GM12872 (cell line): ENCODE results near the gene KLHL29.

Experiments
- CTCF ChIP-seq: IDR thresholded peaks from 3 replicates; pipeline ENCODE4 v1.5.1; 2011; ENCODE audit warnings: low read depth, mild to moderate bottlenecking, low read length, moderate library complexity; ENCODE audit not compliant: insufficient read depth

KLHL29 gene

GRCh38 chr2:23380562-23381065, 4.4 kb upstream of the KLHL29 start:
- TF ChIP-seq CTCF: no peak

- no peak for TF ChIP-seq CTCF
Measured at GRCh38 chr2:23381084-23381483, 3.9 kb upstream of the KLHL29 start.

GRCh38 chr2:23381485-23381884, 3.5 kb upstream of the KLHL29 start:
- TF ChIP-seq CTCF: no peak

- TF ChIP-seq CTCF: no peak
Measured at GRCh38 chr2:23383100-23383499, 1.9 kb upstream of the KLHL29 start.

GRCh38 chr2:23385351-23385747, 370 bp downstream of the KLHL29 start:
- TF ChIP-seq CTCF: no peak

GRCh38 chr2:23385748-23386338, 864 bp downstream of the KLHL29 start:
- TF ChIP-seq CTCF: no peak

GRCh38 chr2:23386339-23387220, 1.6 kb downstream of the KLHL29 start:
- no peak for TF ChIP-seq CTCF
